K562 (cell line): Measurements from ENCODE around the gene LILRB3. TPM values are rescaled to one million over a fixed set of nuclear protein-coding genes. Genes with fewer than 3 reads are reported as not detected.

Source experiments
- BACH1 ChIP-seq: fragments of 200-800 bp; sonication (Bioruptor generic); IDR thresholded peaks from 2 replicates; pipeline ENCODE4 v1.6.1; 2016; ENCODE audit warnings: missing genetic modification characterization, missing compliant biosample characterization
- CBFB ChIP-seq: sonication (generic); formaldehyde crosslinking; IDR thresholded peaks from 2 replicates; pipeline ENCODE4 v1.4.0; 2020; ENCODE audit warnings: mild to moderate bottlenecking, missing genetic modification reagents
- DPF2 ChIP-seq: fragments of 450-650 bp; IDR thresholded peaks from 2 replicates; pipeline ENCODE4 v1.6.1; 2016
- ELF4 ChIP-seq: fragments of 450-650 bp; formaldehyde crosslinking; IDR thresholded peaks from 2 replicates; pipeline ENCODE4 v1.4.0; 2022; ENCODE audit warnings: missing genetic modification characterization
- GTF2F1 ChIP-seq: IDR thresholded peaks from 2 replicates; pipeline ENCODE4 v1.6.1; 2011; ENCODE audit warnings: low read depth, low read length, improper control_type of control experiment
- NUFIP1 ChIP-seq: fragments of 450-650 bp; IDR thresholded peaks from 2 replicates; pipeline ENCODE4 v1.6.1; 2018; ENCODE audit not compliant: partially characterized antibody
- RFX5 ChIP-seq: IDR thresholded peaks from 2 replicates; pipeline ENCODE4 v1.6.1; 2011; ENCODE audit warnings: low read depth, mild to moderate bottlenecking, improper control_type of control experiment, low read length
- SRF ChIP-seq, 2 experiments: fragments of 250-450, 450-650 bp in 1 of 2; sonication (Bioruptor Pico) in 1 of 2; sonication (generic) in 1 of 2; formaldehyde crosslinking; IDR thresholded peaks; 2 replicates each; pipeline versions ENCODE4 v1.5.0 to v1.5.1; 2020 to 2022; ENCODE audit warnings: mild to moderate bottlenecking in 1 of 2, missing genetic modification reagents in 1 of 2
- ZNF224 ChIP-seq: sonication (generic); formaldehyde crosslinking; IDR thresholded peaks from 2 replicates; pipeline ENCODE4 v1.8.0; 2022; ENCODE audit warnings: mild to moderate bottlenecking, missing genetic modification reagents
- polyA plus RNA-seq, 8 experiments: library from polyadenylated mRNA; depleted of rRNA in 4 of 8; stranded (reverse) in 5 of 8; unstranded in 3 of 8; fragments of >200 nt; fragmentation: Nextera tagmentation in 2 of 8; fragmentation: Illumina TruSeq in 1 of 8; extraction: Ambion mirVana in 2 of 8; extraction: Trizol in 1 of 8; gene quantifications; 2 replicates each; pipeline versions ENCODE4 v1.2.1 to v1.2.3, GENCODE V29; 2011 to 2014; ENCODE audit warnings: inconsistent platforms in 1 of 8, missing spikeins in 1 of 8
- total RNA-seq, 7 experiments: library from RNA; depleted of rRNA in 6 of 7; stranded (reverse); fragments of >200 nt in 6 of 7; fragmentation: Illumina TruSeq in 2 of 7; extraction: Trizol in 2 of 7; gene quantifications; 2 replicates each; pipeline versions ENCODE4 v1.2.1 to v1.2.3, GENCODE V29; 2011 to 2021; ENCODE audit warnings: low replicate concordance in 1 of 7
- TF ChIP-seq, protein P1 (sequence below): fragments of 450-650 bp; IDR thresholded peaks from 2 replicates; pipeline ENCODE4 v1.7.1; 2018; ENCODE audit warnings: mild to moderate bottlenecking, low read depth; ENCODE audit not compliant: partially characterized antibody
- TF ChIP-seq, protein P2 (sequence below): fragments of 250-450 bp; sonication (Bioruptor Pico); IDR thresholded peaks from 2 replicates; pipeline ENCODE4 v1.9.0; 2021; ENCODE audit warnings: mild to moderate bottlenecking
- TF ChIP-seq, protein P3 (sequence below), 2 experiments: fragments of 450-650 bp in 1 of 2; sonication (generic) in 1 of 2; formaldehyde crosslinking in 1 of 2; IDR thresholded peaks; 2 replicates each; pipeline versions ENCODE4 v1.7.1 to v1.9.0; 2016 to 2022; ENCODE audit warnings: inconsistent platforms in 1 of 2, mild to moderate bottlenecking in 1 of 2, missing genetic modification reagents in 1 of 2

The LILRB3 gene
- total and polyA plus RNA-seq, 9 of the 15 experiments (the other 6 are each of a cell fraction or from before 2014, with no cell fraction given), result 0.01 to 0.09 TPM; not detected in 7

DNA sequence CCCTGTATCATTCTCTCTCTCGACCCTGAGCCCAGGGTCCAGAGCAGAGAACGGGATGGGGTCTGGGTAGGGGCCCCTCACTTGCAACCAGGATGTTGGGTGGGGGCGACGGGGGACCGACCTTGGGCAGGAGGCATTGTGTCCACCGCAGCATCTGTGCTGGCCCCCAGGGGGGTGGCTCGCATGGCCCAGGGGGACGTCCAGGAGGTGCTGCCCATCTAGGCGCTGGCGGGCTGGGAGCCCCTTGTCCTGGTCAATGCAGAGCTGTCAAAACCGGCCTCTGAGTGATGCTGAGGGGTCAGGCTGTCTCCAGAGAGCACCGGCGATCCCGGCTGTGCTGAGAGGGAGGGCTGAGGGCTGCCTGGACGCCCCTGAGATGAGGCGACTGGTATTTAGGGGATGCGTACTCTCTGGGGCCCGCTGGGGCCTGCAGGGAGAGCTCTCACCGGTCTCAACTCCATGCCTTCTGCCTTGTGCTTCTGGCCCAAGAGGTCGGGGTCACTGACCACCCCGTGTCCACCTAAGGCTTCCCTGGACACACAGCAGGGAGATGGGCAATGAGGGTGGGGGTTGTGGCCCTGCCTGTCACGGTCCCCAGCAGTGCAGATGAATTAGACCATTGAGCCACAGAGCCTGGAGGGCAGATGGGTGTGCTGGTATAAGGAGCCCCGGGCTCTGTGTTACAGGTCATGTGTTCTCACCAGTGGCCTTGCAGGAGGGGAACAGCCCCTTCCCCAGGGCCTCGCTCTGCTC, 13.6 kb downstream of the LILRB3 start (continued):
- TF ChIP-seq, protein P1, sequence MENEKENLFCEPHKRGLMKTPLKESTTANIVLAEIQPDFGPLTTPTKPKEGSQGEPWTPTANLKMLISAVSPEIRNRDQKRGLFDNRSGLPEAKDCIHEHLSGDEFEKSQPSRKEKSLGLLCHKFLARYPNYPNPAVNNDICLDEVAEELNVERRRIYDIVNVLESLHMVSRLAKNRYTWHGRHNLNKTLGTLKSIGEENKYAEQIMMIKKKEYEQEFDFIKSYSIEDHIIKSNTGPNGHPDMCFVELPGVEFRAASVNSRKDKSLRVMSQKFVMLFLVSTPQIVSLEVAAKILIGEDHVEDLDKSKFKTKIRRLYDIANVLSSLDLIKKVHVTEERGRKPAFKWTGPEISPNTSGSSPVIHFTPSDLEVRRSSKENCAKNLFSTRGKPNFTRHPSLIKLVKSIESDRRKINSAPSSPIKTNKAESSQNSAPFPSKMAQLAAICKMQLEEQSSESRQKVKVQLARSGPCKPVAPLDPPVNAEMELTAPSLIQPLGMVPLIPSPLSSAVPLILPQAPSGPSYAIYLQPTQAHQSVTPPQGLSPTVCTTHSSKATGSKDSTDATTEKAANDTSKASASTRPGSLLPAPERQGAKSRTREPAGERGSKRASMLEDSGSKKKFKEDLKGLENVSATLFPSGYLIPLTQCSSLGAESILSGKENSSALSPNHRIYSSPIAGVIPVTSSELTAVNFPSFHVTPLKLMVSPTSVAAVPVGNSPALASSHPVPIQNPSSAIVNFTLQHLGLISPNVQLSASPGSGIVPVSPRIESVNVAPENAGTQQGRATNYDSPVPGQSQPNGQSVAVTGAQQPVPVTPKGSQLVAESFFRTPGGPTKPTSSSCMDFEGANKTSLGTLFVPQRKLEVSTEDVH, result no peak
- TF ChIP-seq, protein P2, sequence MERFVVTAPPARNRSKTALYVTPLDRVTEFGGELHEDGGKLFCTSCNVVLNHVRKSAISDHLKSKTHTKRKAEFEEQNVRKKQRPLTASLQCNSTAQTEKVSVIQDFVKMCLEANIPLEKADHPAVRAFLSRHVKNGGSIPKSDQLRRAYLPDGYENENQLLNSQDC, result no peak
- TF ChIP-seq RFX5 (no peak), BACH1 (tag) (no peak), ELF4 (CRISPR knock-in tag) (0 out of 2 replicates have a peak, but pooled peaks have one; percentile 19), SRF (CRISPR knock-in tag; IDR thresholded peaks at IDR 0.05) (no peak), CBFB (no peak), ZNF224 (CRISPR knock-in tag) (no peak), GTF2F1 (no peak), NUFIP1 (no peak), DPF2 (no peak)
- TF ChIP-seq, protein P3, sequence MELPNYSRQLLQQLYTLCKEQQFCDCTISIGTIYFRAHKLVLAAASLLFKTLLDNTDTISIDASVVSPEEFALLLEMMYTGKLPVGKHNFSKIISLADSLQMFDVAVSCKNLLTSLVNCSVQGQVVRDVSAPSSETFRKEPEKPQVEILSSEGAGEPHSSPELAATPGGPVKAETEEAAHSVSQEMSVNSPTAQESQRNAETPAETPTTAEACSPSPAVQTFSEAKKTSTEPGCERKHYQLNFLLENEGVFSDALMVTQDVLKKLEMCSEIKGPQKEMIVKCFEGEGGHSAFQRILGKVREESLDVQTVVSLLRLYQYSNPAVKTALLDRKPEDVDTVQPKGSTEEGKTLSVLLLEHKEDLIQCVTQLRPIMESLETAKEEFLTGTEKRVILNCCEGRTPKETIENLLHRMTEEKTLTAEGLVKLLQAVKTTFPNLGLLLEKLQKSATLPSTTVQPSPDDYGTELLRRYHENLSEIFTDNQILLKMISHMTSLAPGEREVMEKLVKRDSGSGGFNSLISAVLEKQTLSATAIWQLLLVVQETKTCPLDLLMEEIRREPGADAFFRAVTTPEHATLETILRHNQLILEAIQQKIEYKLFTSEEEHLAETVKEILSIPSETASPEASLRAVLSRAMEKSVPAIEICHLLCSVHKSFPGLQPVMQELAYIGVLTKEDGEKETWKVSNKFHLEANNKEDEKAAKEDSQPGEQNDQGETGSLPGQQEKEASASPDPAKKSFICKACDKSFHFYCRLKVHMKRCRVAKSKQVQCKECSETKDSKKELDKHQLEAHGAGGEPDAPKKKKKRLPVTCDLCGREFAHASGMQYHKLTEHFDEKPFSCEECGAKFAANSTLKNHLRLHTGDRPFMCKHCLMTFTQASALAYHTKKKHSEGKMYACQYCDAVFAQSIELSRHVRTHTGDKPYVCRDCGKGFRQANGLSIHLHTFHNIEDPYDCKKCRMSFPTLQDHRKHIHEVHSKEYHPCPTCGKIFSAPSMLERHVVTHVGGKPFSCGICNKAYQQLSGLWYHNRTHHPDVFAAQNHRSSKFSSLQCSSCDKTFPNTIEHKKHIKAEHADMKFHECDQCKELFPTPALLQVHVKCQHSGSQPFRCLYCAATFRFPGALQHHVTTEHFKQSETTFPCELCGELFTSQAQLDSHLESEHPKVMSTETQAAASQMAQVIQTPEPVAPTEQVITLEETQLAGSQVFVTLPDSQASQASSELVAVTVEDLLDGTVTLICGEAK (IDR thresholded peaks at IDR 0.05), result no peak
- TF ChIP-seq, protein P3 (CRISPR knock-in tag; IDR thresholded peaks at IDR 0.05), result no peak
